ENCODE results near the gene PRRC2C. TPM values are rescaled to one million over a fixed set of nuclear protein-coding genes. Genes with fewer than 3 reads are reported as not detected.
"Not testable (repeated sequence)": the region's sequence is repeated elsewhere in the genome, so short reads cannot be mapped to it uniquely, and the experiment has no call there.

PRRC2C gene
- polyA plus RNA-seq, 2 donors: 29.3 to 30.4 TPM

- no peak overlapping the region for H3K27ac ChIP-seq (ENCODE audit: low read depth in 2 of 2, low read length in 1 of 2)
- no peaks in the 10 kb centered on the region for H3K9me3 ChIP-seq (ENCODE audit: control insufficient read depth in 2 of 2, insufficient read depth in 1 of 2, low read depth in 1 of 2, low read length in 1 of 2)
- H3K4me1 ChIP-seq (ENCODE audit: control insufficient read depth in 2 of 2, insufficient read depth in 2 of 2, low read length in 1 of 2): no peaks in the 10 kb centered on the region
- 47 to 54% methylated on average over 1 of the region's 1 CpG for WGBS, 2 donors
- no peaks in the 10 kb centered on the region for H3K27me3 ChIP-seq (ENCODE audit: control insufficient read depth in 1 of 2, insufficient read depth in 2 of 2, low read length in 2 of 2)
- H3K4me3 ChIP-seq (ENCODE audit: low read depth in 1 of 2, low read length in 2 of 2): no peak overlapping the region
- peaks cover 12 to 16% of the 10 kb centered on the region in 2 donors for H3K36me3 ChIP-seq (ENCODE audit: control insufficient read depth in 2 of 2, insufficient read depth in 2 of 2, low read length in 1 of 2)
Measured at GRCh38 chr1:171590022-171590421, 104.7 kb downstream of the PRRC2C start.

- WGBS, 2 donors: 43 to 46% methylated on average over 1 of the region's 1 CpG
- Histone ChIP-seq H3K36me3 (ENCODE audit: control insufficient read depth in 2 of 2, insufficient read depth in 2 of 2, low read length in 1 of 2) (peaks cover 2 to 12% of the 10 kb centered on the region in 2 donors), H3K9me3 (ENCODE audit: control insufficient read depth in 2 of 2, insufficient read depth in 1 of 2, low read depth in 1 of 2, low read length in 1 of 2) (no peaks in the 10 kb centered on the region), H3K27me3 (ENCODE audit: control insufficient read depth in 1 of 2, insufficient read depth in 2 of 2, low read length in 2 of 2) (no peaks in the 10 kb centered on the region), H3K4me1 (ENCODE audit: control insufficient read depth in 2 of 2, insufficient read depth in 2 of 2, low read length in 1 of 2) (no peaks in the 10 kb centered on the region), H3K4me3 (ENCODE audit: low read depth in 1 of 2, low read length in 2 of 2) (no peak overlapping the region), H3K27ac (ENCODE audit: low read depth in 2 of 2, low read length in 1 of 2) (no peak overlapping the region)
Measured at GRCh38 chr1:171595324-171595723, 110.0 kb downstream of the PRRC2C start.

- no peak overlapping the region for H3K4me3 ChIP-seq (ENCODE audit: low read depth in 1 of 2, low read length in 2 of 2)
- WGBS, 2 donors: 94 to 100% methylated on average over 1 of the region's 1 CpG
- H3K36me3 ChIP-seq (ENCODE audit: control insufficient read depth in 2 of 2, insufficient read depth in 2 of 2, low read length in 1 of 2): peaks cover 2 to 12% of the 10 kb centered on the region in 2 donors
- no peaks in the 10 kb centered on the region for H3K27me3 ChIP-seq (ENCODE audit: control insufficient read depth in 1 of 2, insufficient read depth in 2 of 2, low read length in 2 of 2)
- no peaks in the 10 kb centered on the region for H3K4me1 ChIP-seq (ENCODE audit: control insufficient read depth in 2 of 2, insufficient read depth in 2 of 2, low read length in 1 of 2)
- no peaks in the 10 kb centered on the region for H3K9me3 ChIP-seq (ENCODE audit: control insufficient read depth in 2 of 2, insufficient read depth in 1 of 2, low read depth in 1 of 2, low read length in 1 of 2)
- H3K27ac ChIP-seq (ENCODE audit: low read depth in 2 of 2, low read length in 1 of 2): no peak overlapping the region
Measured at GRCh38 chr1:171596119-171596518, 110.8 kb downstream of the PRRC2C start.

- Histone ChIP-seq H3K36me3 (ENCODE audit: control insufficient read depth in 2 of 2, insufficient read depth in 2 of 2, low read length in 1 of 2) (peaks cover 1 to 7% of the 10 kb centered on the region in 2 donors), H3K27me3 (ENCODE audit: control insufficient read depth in 1 of 2, insufficient read depth in 2 of 2, low read length in 2 of 2) (no peaks in the 10 kb centered on the region), H3K4me1 (ENCODE audit: control insufficient read depth in 2 of 2, insufficient read depth in 2 of 2, low read length in 1 of 2) (no peaks in the 10 kb centered on the region), H3K27ac (ENCODE audit: low read depth in 2 of 2, low read length in 1 of 2) (no peak overlapping the region), H3K9me3 (ENCODE audit: control insufficient read depth in 2 of 2, insufficient read depth in 1 of 2, low read depth in 1 of 2, low read length in 1 of 2) (no peaks in the 10 kb centered on the region), H3K4me3 (ENCODE audit: low read depth in 1 of 2, low read length in 2 of 2) (no peak overlapping the region)
- 93 to 95% methylated on average over 2 of the region's 2 CpGs for WGBS, 2 donors
Measured at GRCh38 chr1:171596705-171597104, 111.4 kb downstream of the PRRC2C start.

- no peaks in the 10 kb centered on the region for H3K9me3 ChIP-seq (ENCODE audit: control insufficient read depth in 2 of 2, insufficient read depth in 1 of 2, low read depth in 1 of 2, low read length in 1 of 2)
- H3K36me3 ChIP-seq (ENCODE audit: control insufficient read depth in 2 of 2, insufficient read depth in 2 of 2, low read length in 1 of 2): peaks cover 0 to 3% of the 10 kb centered on the region in 2 donors
- no peaks in the 10 kb centered on the region for H3K27me3 ChIP-seq (ENCODE audit: control insufficient read depth in 1 of 2, insufficient read depth in 2 of 2, low read length in 2 of 2)
- H3K4me1 ChIP-seq (ENCODE audit: control insufficient read depth in 2 of 2, insufficient read depth in 2 of 2, low read length in 1 of 2): no peaks in the 10 kb centered on the region
- WGBS, 2 donors: 89 to 91% methylated on average over 1 of the region's 1 CpG
- H3K27ac ChIP-seq (ENCODE audit: low read depth in 2 of 2, low read length in 1 of 2): no peak overlapping the region
- no peak overlapping the region for H3K4me3 ChIP-seq (ENCODE audit: low read depth in 1 of 2, low read length in 2 of 2)
Measured at GRCh38 chr1:171597203-171597602, 111.9 kb downstream of the PRRC2C start.

- 81 to 98% methylated on average over 2 of the region's 2 CpGs for WGBS, 2 donors
- not testable (repeated sequence) for H3K4me3 ChIP-seq (ENCODE audit: low read depth in 1 of 2, low read length in 2 of 2); H3K27ac ChIP-seq (ENCODE audit: low read depth in 2 of 2, low read length in 1 of 2)
Measured at GRCh38 chr1:171600310-171600709, 115.0 kb downstream of the PRRC2C start.

GRCh38 chr1:171600862-171601261 is 115.5 kb downstream of the PRRC2C start:
- Histone ChIP-seq H3K9me3 (ENCODE audit: control insufficient read depth in 2 of 2, insufficient read depth in 1 of 2, low read depth in 1 of 2, low read length in 1 of 2) (no peaks in the 10 kb centered on the region), H3K4me1 (ENCODE audit: control insufficient read depth in 2 of 2, insufficient read depth in 2 of 2, low read length in 1 of 2) (no peaks in the 10 kb centered on the region), H3K27me3 (ENCODE audit: control insufficient read depth in 1 of 2, insufficient read depth in 2 of 2, low read length in 2 of 2) (no peaks in the 10 kb centered on the region), H3K36me3 (ENCODE audit: control insufficient read depth in 2 of 2, insufficient read depth in 2 of 2, low read length in 1 of 2) (no peaks in the 10 kb centered on the region), H3K27ac (ENCODE audit: low read depth in 2 of 2, low read length in 1 of 2) (no peak overlapping the region), H3K4me3 (ENCODE audit: low read depth in 1 of 2, low read length in 2 of 2) (no peak overlapping the region)
- 95% methylated on average over 13 of the region's 13 CpGs for WGBS, 2 donors

More at GRCh38 chr1:171600310-171600709, 115.0 kb downstream of the PRRC2C start:
- H3K36me3 ChIP-seq (ENCODE audit: control insufficient read depth in 2 of 2, insufficient read depth in 2 of 2, low read length in 1 of 2); H3K9me3 ChIP-seq (ENCODE audit: control insufficient read depth in 2 of 2, insufficient read depth in 1 of 2, low read depth in 1 of 2, low read length in 1 of 2); H3K4me1 ChIP-seq (ENCODE audit: control insufficient read depth in 2 of 2, insufficient read depth in 2 of 2, low read length in 1 of 2); H3K27me3 ChIP-seq (ENCODE audit: control insufficient read depth in 1 of 2, insufficient read depth in 2 of 2, low read length in 2 of 2): not testable (repeated sequence)

GRCh38 chr1:171603042-171603441 is 117.7 kb downstream of the PRRC2C start:
- not testable (repeated sequence) for H3K27me3 ChIP-seq (ENCODE audit: control insufficient read depth in 1 of 2, insufficient read depth in 2 of 2, low read length in 2 of 2); H3K4me1 ChIP-seq (ENCODE audit: control insufficient read depth in 2 of 2, insufficient read depth in 2 of 2, low read length in 1 of 2); H3K4me3 ChIP-seq (ENCODE audit: low read depth in 1 of 2, low read length in 2 of 2); H3K27ac ChIP-seq (ENCODE audit: low read depth in 2 of 2, low read length in 1 of 2); H3K36me3 ChIP-seq (ENCODE audit: control insufficient read depth in 2 of 2, insufficient read depth in 2 of 2, low read length in 1 of 2); H3K9me3 ChIP-seq (ENCODE audit: control insufficient read depth in 2 of 2, insufficient read depth in 1 of 2, low read depth in 1 of 2, low read length in 1 of 2)
- 85 to 86% methylated on average over 6 of the region's 6 CpGs for WGBS, 2 donors

- Histone ChIP-seq H3K4me3 (ENCODE audit: low read depth in 1 of 2, low read length in 2 of 2) (no peak overlapping the region), H3K27me3 (ENCODE audit: control insufficient read depth in 1 of 2, insufficient read depth in 2 of 2, low read length in 2 of 2) (no peaks in the 10 kb centered on the region), H3K36me3 (ENCODE audit: control insufficient read depth in 2 of 2, insufficient read depth in 2 of 2, low read length in 1 of 2) (no peaks in the 10 kb centered on the region), H3K27ac (ENCODE audit: low read depth in 2 of 2, low read length in 1 of 2) (no peak overlapping the region), H3K9me3 (ENCODE audit: control insufficient read depth in 2 of 2, insufficient read depth in 1 of 2, low read depth in 1 of 2, low read length in 1 of 2) (no peaks in the 10 kb centered on the region), H3K4me1 (ENCODE audit: control insufficient read depth in 2 of 2, insufficient read depth in 2 of 2, low read length in 1 of 2) (no peaks in the 10 kb centered on the region)
- WGBS, 2 donors: 71 to 72% methylated on average over 10 of the region's 10 CpGs
Measured at GRCh38 chr1:171606402-171606941, 121.1 kb downstream of the PRRC2C start.

GRCh38 chr1:171610385-171610784 is 125.1 kb downstream of the PRRC2C start:
- Histone ChIP-seq H3K27ac (ENCODE audit: low read depth in 2 of 2, low read length in 1 of 2) (no peak overlapping the region), H3K36me3 (ENCODE audit: control insufficient read depth in 2 of 2, insufficient read depth in 2 of 2, low read length in 1 of 2) (no peaks in the 10 kb centered on the region), H3K27me3 (ENCODE audit: control insufficient read depth in 1 of 2, insufficient read depth in 2 of 2, low read length in 2 of 2) (no peaks in the 10 kb centered on the region), H3K9me3 (ENCODE audit: control insufficient read depth in 2 of 2, insufficient read depth in 1 of 2, low read depth in 1 of 2, low read length in 1 of 2) (peaks cover 0 to 2% of the 10 kb centered on the region in 2 donors), H3K4me3 (ENCODE audit: low read depth in 1 of 2, low read length in 2 of 2) (no peak overlapping the region), H3K4me1 (ENCODE audit: control insufficient read depth in 2 of 2, insufficient read depth in 2 of 2, low read length in 1 of 2) (no peaks in the 10 kb centered on the region)
- 44 to 57% methylated on average over 2 of the region's 2 CpGs for WGBS, 2 donors
